ENCODE measurements around the gene CHAF1B. TPM values are rescaled to one million over a fixed set of nuclear protein-coding genes. Genes with fewer than 3 reads are reported as not detected.

Gene CHAF1B
- total and polyA plus RNA-seq, 9 of the 15 experiments (the other 6 are each of a cell fraction or from before 2014, with no cell fraction given) = 7.5 to 36.8 (median 21.0) TPM

- peak; percentile 75 for TF ChIP-seq POLR2G (IDR thresholded peaks at IDR 0.05; ENCODE audit: low read depth, low read length)
- peak; percentile 95 for TF ChIP-seq NCOA1 (IDR thresholded peaks at IDR 0.05; ENCODE audit: low read depth)
- TF ChIP-seq ZNF3 (CRISPR knock-in tag; IDR thresholded peaks at IDR 0.05) = no peak
- TF ChIP-seq ZNF76 (CRISPR knock-in tag; IDR thresholded peaks at IDR 0.05; ENCODE audit: borderline replicate concordance) = no peak
- no peak for TF ChIP-seq ZFPM2 (CRISPR knock-in tag; IDR thresholded peaks at IDR 0.05)
- TF ChIP-seq KLF10 (CRISPR knock-in tag; IDR thresholded peaks at IDR 0.05) = no peak
- TF ChIP-seq ZNF507 (tag; conservative IDR thresholded peaks at IDR 0.05) = no peak
- TF ChIP-seq ZNF780A (CRISPR knock-in tag; IDR thresholded peaks at IDR 0.05) = no peak
- TF ChIP-seq ZNF174 (CRISPR knock-in tag; IDR thresholded peaks at IDR 0.05) = no peak
- TF ChIP-seq U2AF2 (optimal IDR thresholded peaks at IDR 0.05; ENCODE audit: low read depth, low read length) = no peak
- 0 out of 2 replicates have a peak, but pooled peaks have one; percentile 23 for TF ChIP-seq CBX5 (IDR thresholded peaks at IDR 0.05; ENCODE audit: borderline replicate concordance, low read depth)
- 0 out of 2 replicates have a peak, but pooled peaks have one; percentile 29 for TF ChIP-seq CREB3 (tag; conservative IDR thresholded peaks at IDR 0.05; ENCODE audit: low read depth)
- TF ChIP-seq ZNF311 (CRISPR knock-in tag; IDR thresholded peaks at IDR 0.05) = no peak; the same call in 1 of the 2 replicates
- peak; percentile 83; the same call in 1 of the 2 replicates for TF ChIP-seq L3MBTL2 (IDR thresholded peaks at IDR 0.05)
- peak; percentile 45 for TF ChIP-seq MAFG (tag; conservative IDR thresholded peaks at IDR 0.05)
- no peak for TF ChIP-seq SAFB (IDR thresholded peaks at IDR 0.05; ENCODE audit: borderline replicate concordance, low read depth, low read length)
- TF ChIP-seq ATF4 (CRISPR knock-in tag; IDR thresholded peaks at IDR 0.05) = no peak
- no peak for TF ChIP-seq FIP1L1 (IDR thresholded peaks at IDR 0.05; ENCODE audit: low read depth, low read length, poor library complexity, severe bottlenecking)
- no peak for TF ChIP-seq RFX7 (CRISPR knock-in tag; IDR thresholded peaks at IDR 0.05)
- no peak for TF ChIP-seq BMI1 (IDR thresholded peaks at IDR 0.05; ENCODE audit: low read length)
- no peak for TF ChIP-seq ZNF512 (tag; IDR thresholded peaks at IDR 0.05)
- no peak for TF ChIP-seq ZNF274 (IDR thresholded peaks at IDR 0.05; ENCODE audit: borderline replicate concordance, low read depth, low read length)
- no peak for TF ChIP-seq RBM22 (IDR thresholded peaks at IDR 0.05; ENCODE audit: low read depth, low read length, poor library complexity, severe bottlenecking)
- peak; percentile 91 for TF ChIP-seq BRD9 (IDR thresholded peaks at IDR 0.05; ENCODE audit: low read depth, partially characterized antibody)
- TF ChIP-seq ZBTB34 (CRISPR knock-in tag; IDR thresholded peaks at IDR 0.05) = no peak
- TF ChIP-seq RBM17 (IDR thresholded peaks at IDR 0.05; ENCODE audit: borderline replicate concordance, low read depth, low read length) = no peak
Observed at GRCh38 chr21:36429947-36430546, 44.9 kb downstream of the CHAF1B start (continued).
